LNCaP clone FGC (cell line): ENCODE measurements around the gene PARN.
"Not testable (repeated sequence)": the region's sequence is repeated elsewhere in the genome, so short reads cannot be mapped to it uniquely, and the experiment has no call there.

Source experiments
- DNase-seq: peaks from one replicate; pipeline ENCODE4 v3.0.0-alpha.2; 2011; ENCODE audit warnings: low read depth
- H3K4me3 ChIP-seq: 2 replicates; pipeline ENCODE4 v1.5.1; 2011; ENCODE audit warnings: mild to moderate bottlenecking, low read depth, low read length, control low read depth
- TF ChIP-seq, protein P1 (sequence below): IDR thresholded peaks from 2 replicates; pipeline ENCODE4 v1.5.1; 2012; ENCODE audit warnings: mild to moderate bottlenecking; ENCODE audit not compliant: control insufficient read depth, insufficient read depth; ENCODE audit errors: extremely low read depth

Gene PARN

DNA sequence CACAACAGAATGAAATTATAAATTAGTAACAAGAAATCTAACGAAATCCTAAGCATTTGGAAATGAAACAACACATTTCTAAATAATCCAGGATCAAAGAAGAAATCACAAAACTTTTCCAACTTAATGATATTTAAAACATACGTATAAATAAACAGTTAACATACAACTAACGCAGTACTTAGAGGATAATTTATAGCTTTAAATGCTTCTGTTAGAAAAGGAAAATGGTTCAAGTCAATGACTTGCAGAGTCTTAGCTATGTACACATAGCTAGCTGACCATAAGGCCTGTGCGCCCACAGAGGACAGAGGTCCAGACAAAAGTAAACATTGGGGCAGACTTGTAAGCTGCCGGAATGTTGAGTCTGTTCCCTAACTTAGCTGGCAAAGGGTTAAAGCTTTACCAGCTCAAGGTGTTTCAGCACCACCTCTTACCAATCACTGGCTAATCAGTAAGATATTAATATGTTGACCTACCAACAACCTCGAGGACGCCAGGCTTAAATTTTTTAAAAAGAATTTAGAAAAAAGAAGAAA, 84.6 kb downstream of the PARN start:
- DNase-seq: no peak
- H3K4me3 ChIP-seq: no peak overlapping the region

DNA sequence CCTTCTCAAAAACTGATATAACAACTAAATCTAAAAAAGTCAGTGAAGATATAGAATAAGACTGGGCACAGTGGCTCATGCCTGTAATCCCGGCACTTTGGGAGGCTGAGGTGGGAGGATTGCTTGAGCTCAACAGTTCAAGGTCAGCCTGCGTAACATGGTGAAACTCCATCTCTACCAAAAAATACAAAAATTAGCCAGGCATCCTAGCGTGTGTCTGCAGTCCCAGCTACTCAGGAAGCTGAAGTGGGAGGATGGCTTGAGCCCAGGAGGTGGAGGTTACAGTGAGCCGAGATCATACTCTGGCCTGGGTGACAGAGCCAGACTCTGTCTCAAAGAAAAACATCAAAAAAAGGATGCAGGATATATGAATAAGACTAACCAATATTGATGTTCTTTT, 85.2 kb downstream of the PARN start:
- DNase-seq, H3K4me3 ChIP-seq: not testable (repeated sequence)

More for the DNA sequence above, 84.6 kb downstream of the PARN start:
- TF ChIP-seq, protein P1, sequence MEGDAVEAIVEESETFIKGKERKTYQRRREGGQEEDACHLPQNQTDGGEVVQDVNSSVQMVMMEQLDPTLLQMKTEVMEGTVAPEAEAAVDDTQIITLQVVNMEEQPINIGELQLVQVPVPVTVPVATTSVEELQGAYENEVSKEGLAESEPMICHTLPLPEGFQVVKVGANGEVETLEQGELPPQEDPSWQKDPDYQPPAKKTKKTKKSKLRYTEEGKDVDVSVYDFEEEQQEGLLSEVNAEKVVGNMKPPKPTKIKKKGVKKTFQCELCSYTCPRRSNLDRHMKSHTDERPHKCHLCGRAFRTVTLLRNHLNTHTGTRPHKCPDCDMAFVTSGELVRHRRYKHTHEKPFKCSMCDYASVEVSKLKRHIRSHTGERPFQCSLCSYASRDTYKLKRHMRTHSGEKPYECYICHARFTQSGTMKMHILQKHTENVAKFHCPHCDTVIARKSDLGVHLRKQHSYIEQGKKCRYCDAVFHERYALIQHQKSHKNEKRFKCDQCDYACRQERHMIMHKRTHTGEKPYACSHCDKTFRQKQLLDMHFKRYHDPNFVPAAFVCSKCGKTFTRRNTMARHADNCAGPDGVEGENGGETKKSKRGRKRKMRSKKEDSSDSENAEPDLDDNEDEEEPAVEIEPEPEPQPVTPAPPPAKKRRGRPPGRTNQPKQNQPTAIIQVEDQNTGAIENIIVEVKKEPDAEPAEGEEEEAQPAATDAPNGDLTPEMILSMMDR: no peak

DNA sequence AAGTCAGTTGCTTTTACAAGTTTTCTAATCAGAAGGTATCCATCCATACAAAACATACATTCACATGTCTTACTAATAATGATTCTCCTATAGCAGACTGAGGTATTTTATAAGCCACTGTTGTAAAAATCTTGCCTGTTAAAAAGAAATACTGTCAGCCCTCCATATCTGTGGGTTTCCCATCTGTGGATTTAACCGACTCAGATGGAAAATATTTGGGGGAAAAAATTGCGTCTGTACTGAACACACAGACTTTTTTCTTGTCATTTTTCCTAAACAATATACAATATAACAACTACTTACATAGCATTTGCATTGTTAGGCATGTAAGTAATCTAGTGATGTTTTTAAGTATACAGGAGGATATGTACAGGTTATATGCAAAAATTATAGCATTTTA, 90.4 kb downstream of the PARN start:
- H3K4me3 ChIP-seq: no peak overlapping the region
- TF ChIP-seq, protein P1: no peak
- DNase-seq: no peak

DNA sequence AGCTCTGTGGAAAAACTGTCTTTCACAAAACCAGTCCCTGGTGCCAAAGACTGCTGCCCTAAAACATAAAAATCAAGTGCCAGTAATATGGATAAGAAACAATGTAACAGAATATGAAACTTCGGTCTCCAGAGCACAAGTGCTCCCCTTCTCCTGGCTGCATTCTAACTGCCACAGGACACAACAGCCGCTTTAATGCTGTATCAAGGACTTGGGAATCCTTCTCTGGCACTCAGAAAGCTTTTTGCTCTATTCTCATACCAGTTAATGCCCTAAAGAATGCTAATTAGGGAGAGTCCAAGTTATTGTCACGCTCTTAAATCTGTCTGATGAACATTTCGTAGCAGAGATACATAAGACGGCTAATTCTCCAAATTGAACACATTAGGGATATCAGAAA, 90.9 kb downstream of the PARN start:
- DNase-seq: no peak
- H3K4me3 ChIP-seq: no peak overlapping the region
- TF ChIP-seq, protein P1: no peak

DNA sequence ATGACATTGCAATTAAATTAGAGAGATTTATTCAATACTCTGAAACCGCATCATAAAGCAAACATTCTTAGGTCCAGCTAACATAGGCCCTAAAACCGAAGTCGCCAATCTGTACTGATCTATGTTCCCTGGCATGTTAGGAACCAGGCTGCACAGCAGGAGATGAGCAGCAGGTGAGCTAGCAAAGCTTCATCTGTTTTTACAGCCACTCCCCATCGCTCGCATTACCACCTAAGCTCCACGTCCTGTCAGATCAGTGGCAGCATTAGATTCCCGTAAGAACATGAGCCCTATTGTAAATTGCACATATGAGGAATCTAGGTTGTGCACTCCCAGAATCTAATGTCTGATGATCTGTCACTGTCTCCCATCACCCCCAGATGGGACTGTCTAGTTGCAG, 91.5 kb downstream of the PARN start:
- TF ChIP-seq, protein P1: no peak
- no peak overlapping the region for H3K4me3 ChIP-seq
- DNase-seq: no peak

DNA sequence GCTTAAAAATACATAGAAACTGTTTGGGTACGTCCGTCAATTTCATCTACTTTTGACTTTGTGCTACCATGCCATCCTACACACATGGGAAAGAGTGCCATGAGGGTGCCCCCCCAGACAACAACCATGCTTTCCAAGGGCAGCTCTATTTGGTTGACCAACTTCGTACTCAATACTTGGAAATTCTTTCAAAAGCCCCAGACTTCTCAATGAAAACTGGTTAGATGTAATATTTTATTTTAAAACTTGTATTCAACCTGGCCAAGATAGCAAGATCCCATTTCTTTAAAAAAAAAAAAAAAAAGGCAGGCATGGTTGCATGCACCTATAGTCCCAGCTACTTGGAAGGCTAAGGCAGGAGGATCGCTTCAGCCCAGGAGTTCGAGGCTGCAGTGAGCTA, 98.4 kb downstream of the PARN start:
- no peak overlapping the region for H3K4me3 ChIP-seq
- TF ChIP-seq, protein P1: no peak
- DNase-seq: no peak

DNA sequence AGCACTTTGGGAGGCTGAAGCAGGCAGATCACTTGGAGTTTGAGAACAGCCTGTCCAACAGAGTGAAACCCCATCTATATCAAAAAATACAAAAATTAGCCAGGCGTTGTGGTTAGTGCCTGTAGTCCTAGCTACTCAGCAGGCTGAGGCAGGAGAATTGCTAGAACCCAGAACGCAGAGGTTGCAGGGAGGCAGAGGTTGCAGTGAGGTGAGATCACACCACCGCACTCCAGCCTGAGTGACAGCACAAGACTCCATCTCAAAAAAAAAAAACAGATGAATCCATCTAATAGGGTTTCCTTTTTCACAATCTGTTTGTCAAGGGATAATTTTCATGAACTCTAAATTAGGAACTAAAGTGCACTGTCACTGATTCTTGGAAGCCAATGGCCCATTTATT, 99.0 kb downstream of the PARN start:
- TF ChIP-seq, protein P1: no peak
- DNase-seq: no peak
- no peak overlapping the region for H3K4me3 ChIP-seq
